Type B pancreatic cell (in vitro differentiated cells): ENCODE results near the gene RASAL2. TPM values are rescaled to one million over a fixed set of nuclear protein-coding genes. Genes with fewer than 3 reads are reported as not detected.
"Not testable (repeated sequence)": the region's sequence is repeated elsewhere in the genome, so short reads cannot be mapped to it uniquely, and the experiment has no call there.

Experiments used
- DNase-seq: peaks from one replicate; pipeline ENCODE4 v3.0.0; 2021; ENCODE audit warnings: mixed read lengths; ENCODE audit not compliant: unreplicated experiment; ENCODE audit errors: extremely low spot score
- H3K27ac Mint-ChIP-seq: 2 replicates; pipeline ENCODE4 v1.8.0; 2021; ENCODE audit warnings: mild to moderate bottlenecking, mixed read lengths
- H3K27me3 Mint-ChIP-seq: 2 replicates; pipeline ENCODE4 v1.8.0; 2021; ENCODE audit warnings: mixed read lengths
- H3K36me3 Mint-ChIP-seq: 2 replicates; pipeline ENCODE4 v1.8.0; 2021; ENCODE audit warnings: mixed read lengths
- H3K4me1 Mint-ChIP-seq: one replicate; pipeline ENCODE4 v1.8.0; 2021; ENCODE audit warnings: mixed read lengths; ENCODE audit not compliant: unreplicated experiment
- H3K4me3 Mint-ChIP-seq: 2 replicates; pipeline ENCODE4 v1.8.0; 2021; ENCODE audit warnings: mild to moderate bottlenecking, mixed read lengths
- H3K9me3 Mint-ChIP-seq: 2 replicates; pipeline ENCODE4 v1.8.0; 2021; ENCODE audit warnings: mixed read lengths
- CTCF ChIP-seq: fragments of 200-600 bp; sonication (generic); conservative IDR thresholded peaks from 2 replicates; pipeline ENCODE4 v1.5.0; 2021; ENCODE audit warnings: antibody characterized with exemption, mild to moderate bottlenecking
- total RNA-seq: library from RNA; stranded (reverse); gene quantifications from 2 replicates; pipeline ENCODE4 v1.2.1, GENCODE V29; 2021; ENCODE audit warnings: low replicate concordance

The RASAL2 gene
- total RNA-seq, 1 donor from 2014 or later: 21.8 TPM

- no peak for DNase-seq
- TF ChIP-seq CTCF: peak; percentile 90
- Mint-ChIP-seq H3K27me3 (no peaks in the 10 kb centered on the region), H3K4me1 (peaks cover 6% of the 10 kb centered on the region), H3K27ac (peak overlapping the region; percentile 80), H3K4me3 (peak overlapping the region; percentile 11), H3K9me3 (peaks cover 2% of the 10 kb centered on the region), H3K36me3 (no peaks in the 10 kb centered on the region)
Measured at GRCh38 chr1:178310685-178311105, 216.8 kb downstream of the RASAL2 start.

GRCh38 chr1:178311164-178311563 lies 217.3 kb downstream of the RASAL2 start:
- no peaks in the 10 kb centered on the region for H3K36me3 Mint-ChIP-seq
- H3K27ac Mint-ChIP-seq: peak overlapping the region; percentile 80
- peak overlapping the region; percentile 11 for H3K4me3 Mint-ChIP-seq
- H3K4me1 Mint-ChIP-seq: peaks cover 6% of the 10 kb centered on the region
- H3K27me3 Mint-ChIP-seq: no peaks in the 10 kb centered on the region
- H3K9me3 Mint-ChIP-seq: no peaks in the 10 kb centered on the region
- DNase-seq: no peak
- TF ChIP-seq CTCF: no peak

GRCh38 chr1:178320280-178320982 lies 226.5 kb downstream of the RASAL2 start:
- DNase-seq, H3K27me3 Mint-ChIP-seq, H3K36me3 Mint-ChIP-seq, H3K4me1 Mint-ChIP-seq, H3K9me3 Mint-ChIP-seq: not testable (repeated sequence)
- peak overlapping the region; percentile 83 for H3K27ac Mint-ChIP-seq
- peak overlapping the region; percentile 88 for H3K4me3 Mint-ChIP-seq

- no peaks in the 10 kb centered on the region for H3K9me3 Mint-ChIP-seq
- H3K36me3 Mint-ChIP-seq: peaks cover 4% of the 10 kb centered on the region
- no peaks in the 10 kb centered on the region for H3K4me1 Mint-ChIP-seq
- H3K27ac Mint-ChIP-seq: no peak overlapping the region
- no peak for DNase-seq
- peak overlapping the region; percentile 45 for H3K4me3 Mint-ChIP-seq
- TF ChIP-seq CTCF: no peak
- H3K27me3 Mint-ChIP-seq: no peaks in the 10 kb centered on the region
Measured at GRCh38 chr1:178323067-178323466, 229.2 kb downstream of the RASAL2 start.

- H3K27me3 Mint-ChIP-seq: no peaks in the 10 kb centered on the region
- no peak overlapping the region for H3K27ac Mint-ChIP-seq
- no peaks in the 10 kb centered on the region for H3K4me1 Mint-ChIP-seq
- H3K9me3 Mint-ChIP-seq: no peaks in the 10 kb centered on the region
- no peak for DNase-seq
- H3K4me3 Mint-ChIP-seq: no peak overlapping the region
- no peak for TF ChIP-seq CTCF
- peaks cover 4% of the 10 kb centered on the region for H3K36me3 Mint-ChIP-seq
Measured at GRCh38 chr1:178324003-178324402, 230.1 kb downstream of the RASAL2 start.

GRCh38 chr1:178328728-178329127 lies 234.8 kb downstream of the RASAL2 start:
- no peak for TF ChIP-seq CTCF
- Mint-ChIP-seq H3K9me3 (no peaks in the 10 kb centered on the region), H3K4me1 (peaks cover 4% of the 10 kb centered on the region), H3K27me3 (no peaks in the 10 kb centered on the region), H3K27ac (peak overlapping the region; percentile 55), H3K4me3 (no peak overlapping the region), H3K36me3 (no peaks in the 10 kb centered on the region)
- DNase-seq: no peak
